ENCODE results near the gene NFIA. TPM values are rescaled to one million over a fixed set of nuclear protein-coding genes. Genes with fewer than 3 reads are reported as not detected.

Gene NFIA
- total RNA-seq, 1 experiment from 2014 or later, result 6.3 TPM

DNA sequence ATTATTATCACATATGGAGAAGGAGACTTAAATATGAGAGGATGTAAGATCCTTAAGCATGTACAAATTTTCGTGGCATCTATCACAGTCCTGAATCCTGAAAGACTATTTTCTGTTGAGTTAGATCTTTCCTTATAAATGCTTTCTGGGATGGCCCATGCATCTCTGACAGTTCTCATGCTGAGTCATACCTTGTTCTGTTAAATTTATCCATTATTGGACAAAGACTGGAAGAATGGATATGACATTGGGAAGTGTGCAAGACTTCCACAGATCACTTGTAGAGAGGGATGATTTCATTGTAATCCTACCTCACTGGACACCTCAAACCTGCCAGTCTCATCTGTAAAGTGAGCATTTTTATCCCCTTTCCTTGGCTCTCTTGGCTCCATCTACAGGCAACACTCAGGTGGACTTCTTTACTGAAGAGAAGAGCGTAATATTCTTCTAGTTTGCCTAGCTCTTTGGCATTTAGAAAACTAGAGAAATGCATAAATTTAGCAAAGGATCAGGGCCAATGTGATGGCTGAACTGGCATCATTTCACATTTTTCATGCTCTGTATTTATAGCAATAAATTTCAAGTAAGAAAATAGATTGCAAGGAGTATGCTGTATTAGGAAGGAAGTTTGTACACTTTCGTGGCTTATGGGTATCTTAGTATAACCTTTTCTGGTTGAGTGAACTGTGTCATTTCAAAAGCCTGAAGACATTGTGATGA, 128.2 kb downstream of the NFIA start:
- no peak for DNase-seq (ENCODE audit: low read depth)

DNA sequence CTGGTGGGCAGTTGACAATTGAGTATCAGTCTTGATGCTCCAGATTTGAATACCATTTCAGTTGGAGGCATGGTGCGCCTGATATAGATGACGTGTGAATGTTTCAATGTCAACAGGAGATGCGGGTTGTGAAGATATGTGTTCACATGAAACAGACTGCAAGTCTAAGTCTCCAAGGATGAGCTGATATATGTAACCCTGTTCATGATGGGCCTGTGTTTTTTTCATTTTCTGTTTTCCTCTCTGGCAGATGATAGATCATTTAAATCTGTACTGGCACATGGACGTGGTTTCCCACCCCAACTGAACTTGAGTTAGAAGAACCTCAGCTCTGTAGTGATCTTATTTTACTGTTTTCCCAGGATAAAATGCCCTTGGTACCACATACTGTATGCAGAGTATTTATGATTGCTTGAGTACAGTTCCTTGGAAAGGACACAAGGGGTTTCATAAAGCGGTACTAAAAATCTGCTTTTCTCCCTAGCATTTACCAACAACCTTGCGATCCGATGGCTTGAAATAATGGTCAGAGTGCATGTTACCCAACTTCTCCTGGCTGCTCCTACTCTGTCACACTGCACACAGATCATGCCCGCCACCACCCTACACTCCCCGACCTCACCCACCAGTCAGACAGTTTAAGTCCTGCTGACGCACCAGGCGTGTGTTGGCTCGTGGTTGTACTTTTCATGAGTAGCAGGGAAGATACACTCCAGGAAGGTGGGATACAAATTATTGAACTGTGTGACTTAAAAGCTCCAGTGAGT, 131.1 kb downstream of the NFIA start:
- no peak for DNase-seq (ENCODE audit: low read depth)

DNA sequence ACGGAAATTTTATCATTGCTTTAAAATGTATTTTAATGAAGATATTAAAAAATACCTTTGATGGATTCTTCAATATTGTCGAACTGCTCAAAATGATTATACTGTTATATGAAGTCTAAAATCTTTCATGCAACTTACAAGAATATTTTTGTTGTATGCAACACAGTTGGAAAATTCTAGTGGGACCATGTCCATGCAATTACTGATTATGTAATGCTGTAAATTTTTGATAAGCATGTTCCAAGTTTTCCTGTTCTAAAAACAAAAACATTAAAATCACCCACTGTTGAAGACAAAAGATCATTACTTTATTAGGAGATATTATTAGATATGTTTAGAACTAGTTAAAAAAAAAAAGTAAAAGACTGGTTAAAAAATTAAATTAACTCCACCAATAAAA, 132.8 kb downstream of the NFIA start:
- no peak for DNase-seq (ENCODE audit: low read depth)

DNA sequence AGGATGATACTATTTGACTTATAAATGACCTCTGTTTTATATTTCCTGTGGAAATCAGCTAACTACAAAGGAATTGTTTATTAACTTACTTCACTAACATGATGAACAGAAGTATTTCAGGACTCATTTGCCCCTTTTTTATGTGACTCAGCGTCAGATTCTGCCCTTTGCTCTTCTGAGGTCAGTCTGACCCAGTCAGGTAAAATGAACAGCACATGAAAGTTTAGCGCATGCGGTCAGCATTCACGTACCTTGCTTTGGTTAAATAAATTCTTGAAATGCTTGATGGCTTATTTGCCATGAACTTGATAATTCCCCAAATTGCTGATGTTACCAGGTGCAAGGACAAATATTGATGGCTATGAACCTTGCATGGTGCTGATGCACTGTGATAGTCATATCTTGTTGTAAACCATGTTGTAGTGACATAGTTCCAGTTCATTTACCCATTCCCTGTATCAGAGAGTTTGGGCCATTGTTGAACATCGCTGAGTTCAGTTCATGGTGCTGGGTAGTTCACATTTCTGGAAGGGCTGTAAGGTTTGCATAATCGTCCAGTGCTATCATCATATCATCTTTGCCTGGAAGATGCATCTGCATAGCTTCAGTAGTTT, 133.4 kb downstream of the NFIA start:
- no peak for DNase-seq (ENCODE audit: low read depth)

DNA sequence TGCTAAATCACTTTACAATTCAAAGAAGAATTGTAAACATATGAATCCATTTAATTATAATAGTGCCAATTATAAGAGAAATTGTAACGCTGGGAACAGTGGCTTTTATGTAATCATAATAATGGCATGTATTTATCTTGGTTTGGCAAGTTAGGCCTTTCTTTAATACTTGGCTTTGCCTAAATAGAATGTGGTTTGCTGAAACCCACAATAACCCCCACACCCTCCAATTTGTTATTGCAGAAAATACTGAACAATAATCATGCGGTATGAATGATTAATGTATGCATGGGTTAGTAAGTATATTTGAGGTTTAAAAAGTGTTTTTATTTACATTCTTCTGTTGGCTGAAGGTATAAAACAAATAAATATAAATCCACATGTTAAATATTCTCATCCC, 138.2 kb downstream of the NFIA start:
- DNase-seq (ENCODE audit: low read depth), result no peak

DNA sequence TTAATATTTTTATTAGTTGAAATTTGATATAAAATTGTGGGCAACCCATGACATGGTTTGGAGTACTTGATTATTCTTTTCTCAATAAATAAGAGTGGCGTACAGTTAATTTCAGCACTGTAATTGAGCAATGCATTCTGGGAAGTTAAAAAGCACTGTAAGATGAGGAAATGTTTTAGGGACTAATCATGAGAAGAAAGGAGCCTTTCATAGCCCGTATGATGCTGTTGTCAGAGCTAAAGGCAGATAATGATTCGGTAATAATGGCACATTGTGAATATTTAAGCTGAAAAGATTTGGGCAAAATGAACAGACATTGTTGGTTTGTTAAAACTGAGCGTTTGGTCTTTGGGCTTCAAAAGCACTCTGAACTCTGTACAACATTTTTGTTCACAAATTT, 139.3 kb downstream of the NFIA start:
- DNase-seq (ENCODE audit: low read depth), result no peak

DNA sequence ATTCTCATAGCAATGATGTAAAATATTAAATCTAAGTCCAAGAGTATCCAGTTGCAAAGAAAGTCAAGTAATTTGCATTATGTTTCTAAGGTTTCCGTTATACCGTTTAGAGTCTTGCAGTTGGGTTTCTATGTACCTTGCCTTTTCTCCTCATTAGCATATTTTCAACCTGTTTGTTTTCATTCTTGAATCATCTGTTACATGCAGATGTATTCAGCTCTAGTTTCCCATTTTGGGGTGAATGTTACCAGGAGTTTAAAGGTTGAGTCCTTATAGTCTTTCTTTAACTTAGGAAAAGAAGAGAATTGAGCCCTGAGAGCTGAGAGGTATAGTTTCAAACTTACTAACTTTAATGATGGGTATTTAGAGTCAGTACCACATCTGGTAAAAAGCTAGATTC, 139.9 kb downstream of the NFIA start:
- DNase-seq (ENCODE audit: low read depth), result no peak

DNA sequence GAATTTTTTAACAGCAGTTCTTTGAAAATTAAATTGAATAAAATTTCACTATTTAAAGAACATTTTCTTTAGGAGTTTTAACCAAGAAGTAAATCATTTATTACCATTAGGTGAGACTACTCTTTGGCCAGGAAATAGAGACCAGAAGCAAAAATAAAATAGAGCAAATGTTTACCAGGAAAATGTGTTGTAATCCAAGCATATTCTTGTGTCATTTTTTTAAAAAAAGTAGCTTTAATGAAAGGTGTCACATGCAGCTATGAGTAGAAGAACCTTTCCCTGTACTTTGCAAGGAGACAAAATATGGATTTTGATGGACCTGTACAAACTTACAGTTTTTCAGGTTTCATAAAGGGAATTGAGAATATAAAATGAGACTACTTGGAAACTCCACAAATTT, 140.8 kb downstream of the NFIA start:
- DNase-seq (ENCODE audit: low read depth), result no peak

DNA sequence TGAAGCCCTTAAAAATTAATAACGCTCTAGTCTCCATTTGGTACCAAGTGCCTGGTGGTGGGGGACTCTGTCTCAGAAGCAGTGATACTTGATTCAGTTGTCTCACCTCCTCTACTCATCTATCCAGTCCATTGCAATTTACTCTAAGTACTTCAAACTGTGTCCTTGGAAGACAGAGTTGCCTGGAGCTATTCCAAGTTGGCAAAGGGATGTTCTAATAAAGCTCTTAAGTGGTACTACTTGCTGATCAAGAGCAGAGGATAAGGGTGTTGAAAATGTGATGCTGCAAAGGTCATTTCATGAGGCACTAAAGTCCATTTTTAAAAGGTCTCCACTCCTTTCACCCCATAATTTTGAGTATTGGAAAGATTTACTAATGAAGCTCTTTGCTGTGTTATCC, 142.2 kb downstream of the NFIA start:
- no peak for DNase-seq (ENCODE audit: low read depth)

DNA sequence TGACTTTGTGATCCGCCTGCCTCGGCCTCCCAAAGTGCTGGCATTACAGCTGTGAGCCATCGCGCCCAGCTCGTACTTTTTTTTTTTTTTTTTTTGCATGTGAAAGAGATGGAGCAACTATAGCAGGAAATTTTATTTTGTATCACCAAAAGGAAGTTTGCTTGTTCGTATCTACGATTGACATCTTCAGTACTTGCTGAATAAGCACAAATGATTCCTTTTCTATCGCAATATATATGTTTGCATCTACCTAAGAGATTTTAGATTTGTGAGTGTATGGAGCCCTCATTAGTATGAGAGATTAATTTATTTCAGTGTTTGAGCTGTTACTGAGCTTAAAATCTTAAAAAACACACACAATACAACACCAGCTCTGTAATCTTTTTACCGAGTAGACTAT, 143.1 kb downstream of the NFIA start:
- no peak for DNase-seq (ENCODE audit: low read depth)

DNA sequence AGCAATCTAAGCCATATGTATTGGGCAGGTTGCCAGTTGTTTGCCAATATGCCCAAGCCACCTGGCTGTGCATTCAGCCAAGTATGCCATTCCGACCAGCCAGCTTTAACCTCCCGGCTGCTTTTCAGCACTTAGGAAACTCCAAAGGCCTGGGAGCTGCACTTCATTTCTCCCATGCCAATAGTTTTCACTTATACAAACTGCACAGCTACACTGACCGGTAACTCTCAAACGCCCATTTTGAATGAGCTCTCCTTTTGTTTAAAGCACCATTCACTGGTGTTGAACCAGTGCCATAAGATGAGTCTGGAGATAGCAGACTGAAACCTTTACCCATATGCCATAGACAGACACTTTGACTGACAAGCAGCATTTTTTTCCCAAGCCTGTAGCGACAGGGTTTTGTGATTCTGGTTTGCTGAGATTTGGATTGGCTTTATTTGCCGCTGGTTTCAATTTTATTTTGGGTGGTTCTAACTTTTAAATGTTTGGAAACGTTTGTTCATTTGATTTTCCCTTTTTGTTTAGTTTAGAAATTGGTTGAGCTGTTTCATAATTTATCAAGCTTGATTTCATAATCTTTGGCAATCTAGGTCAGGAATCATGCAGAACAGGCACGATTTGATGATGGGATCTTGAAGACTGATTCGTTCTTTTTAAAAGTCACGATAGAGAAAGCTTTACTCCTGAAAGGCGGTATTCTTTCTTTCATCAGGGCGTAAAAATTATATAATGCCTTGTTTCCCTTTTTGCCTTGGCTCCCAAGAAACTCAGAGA, 144.6 kb downstream of the NFIA start:
- DNase-seq (ENCODE audit: low read depth), result no peak

DNA sequence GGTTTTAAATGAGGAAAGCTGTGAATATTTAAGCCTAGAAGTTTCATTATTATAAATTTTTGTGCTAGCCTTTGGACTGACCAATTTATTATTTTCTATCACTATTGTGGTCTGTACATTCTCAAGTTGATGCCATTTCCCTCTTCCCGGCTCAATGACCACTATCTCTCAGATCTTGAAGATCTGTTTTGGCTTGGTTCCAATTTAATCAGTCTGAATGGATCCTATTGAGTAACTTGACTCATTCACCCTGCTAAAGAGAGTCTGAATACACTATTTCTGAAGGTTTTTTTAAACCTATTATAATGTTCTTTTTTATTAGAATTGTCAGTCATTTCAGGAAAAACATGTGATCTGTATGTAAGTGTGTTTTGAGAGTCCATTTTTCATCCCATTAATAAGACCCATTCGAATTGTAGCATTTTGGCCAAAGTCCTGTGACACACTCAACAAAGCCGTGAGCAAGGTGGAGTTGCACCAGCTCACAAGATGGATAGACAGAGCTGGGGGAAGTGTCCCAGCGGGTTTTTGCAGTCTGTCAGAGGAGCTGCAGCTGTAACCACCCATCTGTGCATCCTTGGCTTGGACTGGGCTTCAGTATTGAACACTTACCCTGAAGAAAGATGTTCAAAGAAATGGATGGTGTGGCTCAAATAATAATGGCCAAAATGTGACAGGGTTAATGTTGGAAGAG, 145.6 kb downstream of the NFIA start:
- DNase-seq (ENCODE audit: low read depth), result no peak

DNA sequence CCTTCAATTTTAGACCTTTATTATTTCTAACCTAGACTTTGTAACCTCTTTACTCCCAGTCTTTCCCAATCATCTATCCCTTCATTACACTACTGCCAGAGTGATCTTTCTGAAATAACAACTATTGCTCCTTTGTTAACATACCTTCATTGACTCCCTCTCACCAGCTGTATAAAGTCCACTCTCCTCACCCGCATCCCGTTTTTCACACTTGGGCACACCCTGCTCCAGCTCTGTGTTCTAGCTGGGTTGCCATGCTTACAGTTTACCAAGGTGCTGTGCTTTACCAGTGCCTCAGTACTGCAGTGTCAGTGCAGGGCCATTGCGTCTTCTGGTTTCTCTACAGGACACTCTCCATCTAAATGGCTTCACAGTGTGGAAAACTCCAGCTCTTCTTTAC, 148.2 kb downstream of the NFIA start:
- DNase-seq (ENCODE audit: low read depth), result no peak

DNA sequence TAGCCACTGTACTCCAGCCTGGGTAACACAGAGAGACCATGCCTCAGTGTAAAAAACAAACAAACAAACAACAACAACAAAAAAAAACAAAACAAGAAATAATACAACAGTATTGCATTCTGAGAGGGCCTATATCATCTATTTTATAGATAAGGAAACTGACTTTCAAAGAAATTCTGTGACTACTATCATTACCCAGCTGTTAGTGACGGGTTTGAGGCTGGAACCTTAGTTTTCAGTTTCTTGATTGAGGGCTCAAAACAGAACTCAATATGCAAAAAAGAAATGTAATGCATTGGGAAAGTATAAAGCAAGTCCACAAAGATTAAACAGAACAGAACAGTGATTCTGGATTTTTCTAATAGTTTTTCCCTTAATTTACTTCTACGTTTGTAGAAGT, 149.4 kb downstream of the NFIA start:
- DNase-seq (ENCODE audit: low read depth), result no peak

DNA sequence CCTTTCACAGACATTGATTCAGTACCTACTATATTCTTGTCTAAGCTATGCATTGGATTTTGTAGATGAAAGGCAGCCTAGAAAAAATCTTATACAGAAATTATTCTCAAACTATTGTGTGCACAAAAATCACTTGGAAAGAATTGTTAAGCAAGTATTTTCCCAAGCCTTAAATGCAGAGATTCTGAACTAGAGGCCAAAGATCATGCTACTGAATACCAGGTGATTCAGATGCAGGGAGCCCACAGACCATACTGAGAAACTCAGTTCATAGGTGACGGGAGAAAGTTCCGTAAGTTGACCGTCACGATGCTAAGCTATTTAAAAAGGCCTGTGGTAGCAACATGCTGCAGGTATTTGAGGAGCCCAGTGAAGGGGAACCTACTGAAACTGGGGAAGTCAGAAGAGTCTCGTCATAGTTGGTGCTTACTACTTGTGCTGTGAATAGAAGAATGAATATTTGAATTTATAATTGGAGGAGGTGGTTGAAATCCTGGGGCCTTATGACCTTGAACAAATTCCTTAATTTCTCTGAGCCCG, 150.8 kb downstream of the NFIA start:
- DNase-seq (ENCODE audit: low read depth), result no peak

DNA sequence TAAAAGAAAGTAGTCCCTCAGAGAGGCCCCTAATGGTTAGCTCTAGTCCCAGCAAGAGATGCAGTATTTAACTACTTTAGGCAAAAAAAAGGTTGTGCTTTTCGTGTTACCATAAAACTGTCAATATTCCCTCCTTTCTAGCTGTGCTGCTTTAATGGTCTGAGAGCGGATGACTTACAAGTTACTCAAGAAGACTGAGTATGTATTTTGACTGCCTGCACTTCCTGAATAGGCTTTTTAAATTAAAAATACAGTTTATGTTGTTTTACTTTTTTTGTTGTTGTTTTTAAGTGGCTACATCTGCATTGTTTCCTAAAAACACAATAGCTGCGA, 152.2 kb downstream of the NFIA start:
- no peak for DNase-seq (ENCODE audit: low read depth)

DNA sequence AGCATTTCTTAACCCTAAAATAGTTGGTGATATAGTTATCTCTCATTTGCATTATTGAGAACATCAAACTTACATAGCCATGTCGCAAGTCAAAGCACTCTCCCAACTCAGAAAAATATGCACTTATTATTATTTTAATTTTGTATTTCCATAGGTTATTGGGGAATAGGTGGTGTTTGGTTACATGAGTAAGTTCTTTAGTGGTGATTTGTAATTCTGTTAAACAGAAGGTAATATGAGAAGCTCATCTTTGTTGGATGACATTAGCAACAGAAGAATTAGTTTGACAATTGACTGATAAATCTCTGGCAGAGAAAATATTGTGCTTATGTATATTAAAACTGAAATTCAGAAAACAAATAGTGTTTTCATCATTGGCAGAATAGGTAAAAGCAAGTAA, 154.8 kb downstream of the NFIA start:
- no peak for DNase-seq (ENCODE audit: low read depth)

DNA sequence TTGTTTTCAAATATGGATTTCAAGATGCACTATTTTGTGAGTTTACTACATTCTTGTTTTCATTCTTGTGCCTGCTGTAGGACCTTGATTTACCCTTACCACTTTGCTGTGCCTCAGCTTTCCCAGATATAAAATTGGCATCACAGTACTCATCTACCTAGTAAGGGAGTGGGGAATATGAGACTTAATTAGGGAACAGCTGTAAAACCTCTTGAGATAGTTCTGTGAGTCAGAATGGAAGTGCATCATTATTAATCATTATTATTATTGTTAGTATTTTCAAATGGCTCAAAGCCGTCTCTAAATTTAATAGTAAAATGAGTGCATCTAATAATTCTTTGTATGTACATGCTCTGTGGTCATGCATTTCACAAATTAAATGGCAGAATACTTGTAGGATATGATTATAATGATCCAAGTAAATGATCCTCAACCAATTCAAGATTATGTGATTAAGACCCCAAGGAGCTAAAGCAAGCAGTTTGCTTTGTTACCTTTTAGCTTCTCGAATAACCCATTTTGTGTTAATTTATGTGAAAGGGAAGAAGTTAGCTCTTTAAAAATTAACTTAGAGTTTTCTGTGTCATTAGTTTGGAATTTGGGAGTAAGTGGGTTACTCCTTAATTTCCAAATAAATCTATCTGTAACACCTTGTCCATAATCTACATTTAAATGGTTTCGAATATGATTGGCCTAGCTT, 155.4 kb downstream of the NFIA start:
- no peak for DNase-seq (ENCODE audit: low read depth)

DNA sequence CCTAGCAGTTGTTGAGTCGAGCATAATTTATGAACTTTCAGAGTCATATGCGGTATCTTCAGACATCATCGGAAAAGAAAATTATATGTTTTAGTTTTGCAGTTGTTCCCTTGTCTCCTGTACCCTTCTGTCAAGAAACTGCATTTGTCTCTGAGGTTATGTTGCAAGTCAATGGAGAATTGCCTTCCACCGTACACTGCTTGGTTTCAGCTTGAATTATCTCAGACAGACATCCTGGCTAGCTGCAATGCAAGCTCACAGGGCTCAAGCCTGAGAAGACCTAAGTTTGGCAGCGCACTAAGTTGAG, 156.0 kb downstream of the NFIA start:
- DNase-seq (ENCODE audit: low read depth), result no peak

DNA sequence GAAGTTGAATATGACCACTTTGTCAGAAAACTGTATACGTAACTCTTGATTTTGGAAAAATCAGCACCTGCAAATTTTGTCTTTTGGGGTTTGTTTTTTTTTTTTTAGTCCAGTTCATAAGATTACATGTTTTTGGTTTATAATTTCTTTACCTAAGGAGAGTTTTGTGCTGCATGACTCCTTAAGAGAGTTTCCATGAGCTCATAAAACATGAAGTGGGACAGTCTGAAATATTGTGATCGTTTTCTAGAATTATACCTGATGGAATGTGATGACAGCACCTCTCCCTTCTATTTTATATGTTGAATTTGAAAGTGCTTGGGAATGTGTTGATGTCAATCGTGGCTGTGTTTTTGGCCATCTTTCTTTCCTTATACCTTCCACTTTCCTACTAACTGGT, 158.5 kb downstream of the NFIA start:
- no peak for DNase-seq (ENCODE audit: low read depth)

DNA sequence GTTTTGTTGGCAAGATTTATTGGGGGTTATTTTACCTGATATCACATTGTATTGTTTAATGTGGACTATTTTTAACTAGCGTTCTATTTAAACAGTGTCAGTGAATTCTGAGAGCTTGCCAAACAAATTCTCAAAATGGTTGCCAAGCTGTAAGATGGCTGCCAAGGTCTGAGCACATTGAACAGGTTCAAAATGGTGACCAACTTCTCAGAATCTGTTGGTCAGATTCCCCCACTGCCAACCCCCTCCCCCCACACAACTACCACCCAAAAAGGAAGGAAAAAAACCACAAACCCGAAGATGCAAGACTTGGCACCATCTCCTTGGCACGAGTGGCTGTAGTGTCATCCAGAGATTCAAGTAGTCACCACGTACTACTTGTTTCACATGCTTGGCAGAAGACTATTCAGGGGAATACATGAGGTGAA, 159.1 kb downstream of the NFIA start:
- peak; percentile 11 for DNase-seq (ENCODE audit: low read depth)

All from HT1080 (cell line).